Activated T-helper 17 cell treated with anti-CD3 and anti-CD28 coated beads, Interleukin-2, amount 50 U/mL, for 72 hours (primary cell): ENCODE measurements around the gene CCS. TPM values are rescaled to one million over a fixed set of nuclear protein-coding genes. Genes with fewer than 3 reads are reported as not detected.

Source experiments
- ATAC-seq: fragments of 150-1000 bp; cut with Tn5 transposase; replicated peaks from 2 replicates; pipeline ENCODE4 v1.10.0; 2021; ENCODE audit warnings: mild to moderate bottlenecking, moderate library complexity
- H3K27ac Mint-ChIP-seq: one replicate; pipeline ENCODE4 v1.8.0; 2022; ENCODE audit warnings: mixed read lengths
- H3K27me3 Mint-ChIP-seq: one replicate; pipeline ENCODE4 v1.8.0; 2022; ENCODE audit warnings: mixed read lengths
- H3K36me3 Mint-ChIP-seq: one replicate; pipeline ENCODE4 v1.8.0; 2022; ENCODE audit warnings: low read depth, mild to moderate bottlenecking, mixed read lengths
- H3K4me1 Mint-ChIP-seq: one replicate; pipeline ENCODE4 v1.8.0; 2022; ENCODE audit warnings: mixed read lengths
- H3K4me3 Mint-ChIP-seq: one replicate; pipeline ENCODE4 v1.8.0; 2022; ENCODE audit warnings: mild to moderate bottlenecking, mixed read lengths
- H3K9me3 Mint-ChIP-seq: one replicate; pipeline ENCODE4 v1.8.0; 2022; ENCODE audit warnings: mixed read lengths
- total RNA-seq, 2 donors: library from RNA; stranded (reverse); gene quantifications; one replicate each; pipeline ENCODE4 v1.2.3, GENCODE V29; 2022

The CCS gene
- total RNA-seq, 2 donors from 2014 or later, result 27.5 to 35.1 TPM

GRCh38 chr11:66556086-66556485, 36.9 kb upstream of the CCS start:
- H3K4me3 Mint-ChIP-seq, result no peak overlapping the region
- no peaks in the 10 kb centered on the region for H3K9me3 Mint-ChIP-seq
- no peak for ATAC-seq
- peaks cover 4% of the 10 kb centered on the region for H3K27me3 Mint-ChIP-seq
- no peaks in the 10 kb centered on the region for H3K4me1 Mint-ChIP-seq
- H3K36me3 Mint-ChIP-seq, result no peaks in the 10 kb centered on the region
- no peak overlapping the region for H3K27ac Mint-ChIP-seq

- ATAC-seq, result no peak
- Mint-ChIP-seq H3K36me3 (no peaks in the 10 kb centered on the region), H3K27ac (no peak overlapping the region), H3K4me3 (no peak overlapping the region), H3K4me1 (no peaks in the 10 kb centered on the region), H3K27me3 (peaks cover 4% of the 10 kb centered on the region), H3K9me3 (no peaks in the 10 kb centered on the region)
These were observed 35.2 kb upstream of the CCS start for GRCh38 chr11:66557733-66558326.

GRCh38 chr11:66559142-66559865, 33.7 kb upstream of the CCS start:
- H3K4me1 Mint-ChIP-seq, result no peaks in the 10 kb centered on the region
- no peak overlapping the region for H3K4me3 Mint-ChIP-seq
- no peak overlapping the region for H3K27ac Mint-ChIP-seq
- peaks cover 4% of the 10 kb centered on the region for H3K27me3 Mint-ChIP-seq
- no peaks in the 10 kb centered on the region for H3K9me3 Mint-ChIP-seq
- no peaks in the 10 kb centered on the region for H3K36me3 Mint-ChIP-seq
- peak; percentile 32 for ATAC-seq

DNA sequence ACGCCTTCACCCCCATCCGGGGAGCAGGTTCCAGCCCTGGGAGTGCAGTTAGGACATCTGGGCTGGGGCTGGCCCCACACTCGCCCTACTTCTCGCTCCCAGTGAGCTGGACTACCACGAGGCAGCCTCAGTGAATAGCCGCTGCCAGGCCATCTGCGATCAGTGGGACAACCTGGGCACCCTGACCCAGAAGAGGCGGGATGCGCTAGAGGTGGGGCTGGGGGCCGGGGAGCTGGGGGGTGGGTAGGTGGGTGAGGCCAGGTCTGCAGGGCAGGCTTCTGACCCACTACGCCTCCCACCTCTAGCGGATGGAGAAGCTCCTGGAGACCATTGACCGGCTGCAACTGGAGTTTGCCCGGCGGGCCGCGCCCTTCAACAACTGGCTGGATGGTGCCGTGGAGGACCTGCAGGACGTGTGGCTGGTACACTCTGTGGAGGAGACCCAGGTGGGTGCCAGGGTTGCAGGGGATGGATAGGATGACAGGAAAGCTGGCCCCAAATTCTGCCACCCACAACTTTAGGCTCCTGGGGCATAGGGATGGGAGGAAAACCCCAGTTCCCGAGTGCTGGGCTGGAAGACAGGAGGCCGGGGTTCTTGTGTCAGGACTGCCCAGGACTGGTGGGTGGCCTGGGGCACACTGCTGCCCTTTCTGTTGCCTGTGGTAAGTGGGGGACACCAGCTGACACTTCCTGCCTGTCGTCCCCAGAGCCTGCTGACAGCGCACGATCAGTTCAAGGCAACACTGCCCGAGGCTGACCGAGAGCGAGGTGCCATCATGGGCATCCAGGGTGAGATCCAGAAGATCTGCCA, 32.9 kb upstream of the CCS start:
- no peak for ATAC-seq
- Mint-ChIP-seq H3K4me1 (no peaks in the 10 kb centered on the region), H3K27ac (no peak overlapping the region)

DNA sequence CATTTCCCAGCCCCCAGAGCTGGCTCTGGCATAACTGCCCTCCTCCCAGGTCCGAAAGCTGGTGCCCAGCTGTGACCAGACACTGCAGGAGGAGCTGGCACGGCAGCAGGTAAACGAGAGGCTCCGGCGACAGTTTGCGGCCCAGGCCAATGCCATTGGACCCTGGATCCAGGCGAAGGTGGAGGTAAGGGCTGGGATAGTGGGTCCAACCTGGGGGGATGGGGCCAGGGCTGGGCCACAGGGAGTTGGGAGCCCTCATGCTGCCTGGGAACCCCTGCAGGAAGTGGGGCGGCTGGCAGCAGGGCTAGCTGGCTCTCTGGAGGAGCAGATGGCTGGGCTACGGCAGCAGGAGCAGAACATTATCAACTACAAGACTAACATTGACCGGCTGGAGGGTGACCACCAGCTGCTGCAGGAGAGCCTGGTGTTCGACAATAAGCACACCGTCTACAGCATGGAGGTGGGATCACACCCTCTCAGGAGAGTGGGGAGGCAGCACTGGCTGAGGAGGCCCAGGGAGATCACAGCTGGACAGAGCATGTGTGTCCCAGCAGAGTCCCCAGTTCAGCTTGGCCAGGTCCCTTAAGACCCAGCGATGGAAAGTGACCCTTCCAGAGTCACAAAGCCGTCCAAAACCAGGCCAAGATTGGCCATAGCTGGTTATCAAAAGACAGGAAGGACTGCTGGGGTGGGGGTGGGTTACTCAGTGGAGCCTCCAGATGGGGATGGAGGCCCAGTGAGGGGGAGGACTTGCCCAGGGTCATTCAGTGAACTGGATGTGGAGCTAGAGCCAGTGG, 31.6 kb upstream of the CCS start:
- no peaks in the 10 kb centered on the region for H3K36me3 Mint-ChIP-seq
- H3K9me3 Mint-ChIP-seq, result no peaks in the 10 kb centered on the region
- peaks cover 4% of the 10 kb centered on the region for H3K27me3 Mint-ChIP-seq
- no peaks in the 10 kb centered on the region for H3K4me1 Mint-ChIP-seq
- H3K4me3 Mint-ChIP-seq, result no peak overlapping the region
- H3K27ac Mint-ChIP-seq, result no peak overlapping the region
- ATAC-seq, result no peak

More for the DNA sequence above, 32.9 kb upstream of the CCS start:
- H3K27me3 Mint-ChIP-seq, result peaks cover 4% of the 10 kb centered on the region
- no peaks in the 10 kb centered on the region for H3K36me3 Mint-ChIP-seq
- no peak overlapping the region for H3K4me3 Mint-ChIP-seq
- no peaks in the 10 kb centered on the region for H3K9me3 Mint-ChIP-seq

- ATAC-seq, result no peak
- peaks cover 4% of the 10 kb centered on the region for H3K27me3 Mint-ChIP-seq
- no peaks in the 10 kb centered on the region for H3K4me1 Mint-ChIP-seq
These were observed 31.1 kb upstream of the CCS start for GRCh38 chr11:66561975-66562248.

GRCh38 chr11:66562275-66562674, 30.7 kb upstream of the CCS start:
- Mint-ChIP-seq H3K27ac (no peak overlapping the region), H3K4me1 (no peaks in the 10 kb centered on the region), H3K4me3 (no peak overlapping the region), H3K27me3 (peaks cover 2% of the 10 kb centered on the region), H3K36me3 (no peaks in the 10 kb centered on the region), H3K9me3 (no peaks in the 10 kb centered on the region)
- ATAC-seq, result no peak

More at GRCh38 chr11:66561975-66562248, 31.1 kb upstream of the CCS start:
- Mint-ChIP-seq H3K4me3 (no peak overlapping the region), H3K27ac (no peak overlapping the region), H3K36me3 (no peaks in the 10 kb centered on the region), H3K9me3 (no peaks in the 10 kb centered on the region)

DNA sequence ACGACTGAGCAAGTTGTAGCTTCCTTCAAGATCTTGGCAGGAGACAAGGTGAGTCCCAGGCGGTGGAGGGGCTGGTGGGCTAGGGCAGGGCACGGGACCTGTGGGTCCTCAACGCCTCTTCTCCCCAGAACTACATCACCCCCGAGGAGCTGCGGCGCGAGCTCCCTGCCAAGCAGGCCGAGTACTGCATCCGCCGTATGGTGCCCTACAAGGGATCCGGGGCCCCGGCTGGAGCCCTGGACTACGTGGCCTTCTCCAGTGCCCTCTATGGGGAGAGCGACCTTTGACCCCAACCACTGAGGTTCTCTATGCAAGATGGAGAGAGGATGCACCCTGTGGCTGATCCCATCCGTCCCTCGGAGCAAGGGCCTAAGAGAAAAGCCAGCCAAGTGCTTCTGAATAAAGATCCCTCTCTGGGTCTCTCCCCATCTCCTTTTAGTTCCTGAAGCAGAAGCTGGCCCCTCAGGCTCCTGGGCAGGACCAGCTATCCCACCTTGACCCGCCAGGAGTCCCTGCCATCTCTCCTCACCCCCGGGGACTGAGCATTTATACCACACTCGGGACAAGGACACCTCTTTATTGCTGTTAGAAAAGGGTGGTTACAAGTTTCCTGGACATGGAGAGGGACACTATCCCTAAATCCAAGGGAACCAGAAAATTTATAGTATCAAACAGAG, 29.9 kb upstream of the CCS start:
- H3K27ac Mint-ChIP-seq, result no peak overlapping the region
- no peak for ATAC-seq
- no peaks in the 10 kb centered on the region for H3K9me3 Mint-ChIP-seq
- no peak overlapping the region for H3K4me3 Mint-ChIP-seq
- H3K27me3 Mint-ChIP-seq, result no peaks in the 10 kb centered on the region
- no peaks in the 10 kb centered on the region for H3K36me3 Mint-ChIP-seq
- no peaks in the 10 kb centered on the region for H3K4me1 Mint-ChIP-seq

DNA sequence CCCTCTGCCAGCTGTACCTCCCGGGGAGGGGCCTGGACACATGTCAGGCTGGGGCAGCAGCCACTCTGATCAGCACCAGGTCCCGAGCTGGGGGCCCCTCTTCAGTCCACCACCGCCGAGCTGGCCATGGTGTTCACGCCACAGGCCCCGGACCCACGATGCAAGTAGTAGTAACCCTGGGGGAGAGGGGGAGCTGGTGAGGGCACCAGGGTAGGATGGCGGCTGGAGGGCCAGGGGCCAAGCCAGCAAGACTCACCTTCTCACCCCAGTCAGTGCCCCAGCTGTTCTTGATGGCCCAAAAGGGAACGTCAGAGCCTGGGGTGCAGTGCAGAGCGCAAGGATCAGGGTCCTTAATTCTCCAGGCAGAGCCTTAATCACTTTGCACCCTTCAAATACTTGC, 29.2 kb upstream of the CCS start:
- no peaks in the 10 kb centered on the region for H3K27me3 Mint-ChIP-seq
- no peaks in the 10 kb centered on the region for H3K9me3 Mint-ChIP-seq

DNA sequence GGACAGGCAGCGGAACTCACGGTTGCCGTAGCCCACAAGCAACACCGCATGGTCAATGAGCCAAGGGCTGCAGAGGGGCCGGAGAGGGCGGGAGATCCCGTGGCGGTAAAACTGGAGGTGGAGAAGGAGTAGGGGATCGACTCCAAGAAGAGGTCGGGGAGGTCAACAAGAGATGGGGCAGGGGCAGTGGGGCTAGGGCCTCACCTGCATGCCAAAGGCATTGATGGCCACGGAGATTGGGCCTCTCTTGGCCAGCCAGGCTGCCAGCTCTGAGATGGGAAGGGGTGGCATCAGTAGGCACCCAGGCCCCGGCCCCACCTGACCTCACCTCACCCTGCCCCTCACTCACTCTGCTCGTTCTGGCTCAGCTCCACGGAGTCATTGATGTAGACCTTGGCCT, 28.4 kb upstream of the CCS start:
- no peaks in the 10 kb centered on the region for H3K36me3 Mint-ChIP-seq
- H3K27me3 Mint-ChIP-seq, result no peaks in the 10 kb centered on the region
- ATAC-seq, result no peak
- no peaks in the 10 kb centered on the region for H3K4me1 Mint-ChIP-seq
- no peak overlapping the region for H3K4me3 Mint-ChIP-seq
- no peaks in the 10 kb centered on the region for H3K9me3 Mint-ChIP-seq
- no peak overlapping the region for H3K27ac Mint-ChIP-seq

More for the DNA sequence above, 29.2 kb upstream of the CCS start:
- no peak overlapping the region for H3K4me3 Mint-ChIP-seq
- no peak overlapping the region for H3K27ac Mint-ChIP-seq
- no peak for ATAC-seq
- H3K36me3 Mint-ChIP-seq, result no peaks in the 10 kb centered on the region
- no peaks in the 10 kb centered on the region for H3K4me1 Mint-ChIP-seq

DNA sequence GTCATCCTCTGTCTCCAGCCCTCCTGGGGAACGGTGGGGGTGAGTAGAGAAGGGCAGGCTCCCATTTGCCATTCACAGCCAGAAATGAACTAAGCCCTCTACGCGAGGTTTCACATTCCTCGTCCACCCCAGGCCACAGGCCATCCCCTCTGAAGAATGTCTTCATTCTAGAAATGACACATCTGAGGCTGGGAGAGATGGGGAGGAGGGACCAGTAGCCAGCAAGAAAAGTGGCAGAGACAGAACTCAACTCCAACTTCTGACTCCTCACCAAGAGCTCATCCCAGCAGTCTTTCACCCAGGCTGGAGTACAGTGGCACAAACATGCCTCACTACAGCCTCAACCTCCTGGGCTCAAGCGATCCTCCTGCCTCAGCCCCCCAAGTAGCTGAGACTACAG, 28.0 kb upstream of the CCS start:
- Mint-ChIP-seq H3K36me3 (no peaks in the 10 kb centered on the region), H3K4me1 (no peaks in the 10 kb centered on the region), H3K27me3 (no peaks in the 10 kb centered on the region), H3K4me3 (no peak overlapping the region), H3K27ac (no peak overlapping the region), H3K9me3 (no peaks in the 10 kb centered on the region)
- ATAC-seq, result no peak

DNA sequence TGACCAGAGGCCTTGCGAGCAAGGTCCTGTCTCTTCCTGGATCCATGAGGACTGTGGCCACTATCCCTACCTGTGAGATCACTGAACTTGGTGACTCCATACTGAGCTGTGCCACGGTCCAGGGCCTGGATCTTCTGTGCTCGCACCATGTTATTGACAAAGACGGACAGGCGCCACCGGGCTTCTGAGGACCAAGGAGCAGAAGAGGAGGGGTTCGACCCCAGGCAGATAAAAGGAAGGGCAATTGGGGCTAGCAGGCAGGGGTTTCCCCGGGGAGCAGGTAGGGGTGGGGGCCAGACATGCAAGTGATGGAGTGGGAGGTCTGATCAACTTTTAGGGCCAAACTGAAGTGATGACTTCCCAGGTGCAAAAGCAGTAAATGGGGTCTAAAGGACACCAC, 26.8 kb upstream of the CCS start:
- Mint-ChIP-seq H3K9me3 (no peaks in the 10 kb centered on the region), H3K27me3 (no peaks in the 10 kb centered on the region), H3K4me3 (peak overlapping the region; percentile 80), H3K4me1 (no peaks in the 10 kb centered on the region), H3K36me3 (no peaks in the 10 kb centered on the region), H3K27ac (no peak overlapping the region)
- ATAC-seq, result no peak

- H3K9me3 Mint-ChIP-seq, result no peaks in the 10 kb centered on the region
- H3K27me3 Mint-ChIP-seq, result no peaks in the 10 kb centered on the region
- H3K4me1 Mint-ChIP-seq, result no peaks in the 10 kb centered on the region
- no peak overlapping the region for H3K27ac Mint-ChIP-seq
- no peak for ATAC-seq
- no peaks in the 10 kb centered on the region for H3K36me3 Mint-ChIP-seq
- H3K4me3 Mint-ChIP-seq, result peak overlapping the region; percentile 80
These were observed 25.2 kb upstream of the CCS start for GRCh38 chr11:66567787-66568123.
